Progenitor cell of endocrine pancreas (in vitro differentiated cells): ENCODE measurements around the gene NAV2. TPM values are rescaled to one million over a fixed set of nuclear protein-coding genes. Genes with fewer than 3 reads are reported as not detected.
"Not testable (repeated sequence)": the region's sequence is repeated elsewhere in the genome, so short reads cannot be mapped to it uniquely, and the experiment has no call there.

Source experiments
- DNase-seq: peaks from one replicate; pipeline ENCODE4 v3.0.0; 2021; ENCODE audit warnings: low spot score; ENCODE audit not compliant: unreplicated experiment
- H3K27ac Mint-ChIP-seq: 2 replicates; pipeline ENCODE4 v1.8.0; 2021; ENCODE audit warnings: mild to moderate bottlenecking, moderate library complexity, mixed read lengths
- H3K27me3 Mint-ChIP-seq: 2 replicates; pipeline ENCODE4 v1.8.0; 2021; ENCODE audit warnings: mixed read lengths
- H3K36me3 Mint-ChIP-seq: 2 replicates; pipeline ENCODE4 v1.8.0; 2022; ENCODE audit warnings: mixed read lengths; ENCODE audit not compliant: insufficient read depth
- H3K4me1 Mint-ChIP-seq: 2 replicates; pipeline ENCODE4 v1.8.0; 2021; ENCODE audit warnings: low read depth, mixed read lengths
- H3K4me3 Mint-ChIP-seq: 2 replicates; pipeline ENCODE4 v1.8.0; 2021; ENCODE audit warnings: low read depth, mild to moderate bottlenecking, moderate library complexity, mixed read lengths
- H3K9me3 Mint-ChIP-seq: 2 replicates; pipeline ENCODE4 v1.8.0; 2021; ENCODE audit warnings: low read depth, mixed read lengths
- CTCF ChIP-seq: fragments of 200-600 bp; sonication (generic); IDR thresholded peaks from one replicate; pipeline ENCODE4 v1.5.0; 2021; ENCODE audit warnings: antibody characterized with exemption, mild to moderate bottlenecking; ENCODE audit not compliant: unreplicated experiment
- total RNA-seq: library from RNA; stranded (reverse); gene quantifications from 2 replicates; pipeline ENCODE4 v1.2.1, GENCODE V29; 2021

Gene NAV2
- total RNA-seq, 1 donor from 2014 or later = 88.3 TPM

GRCh38 chr11:19922689-19923035 is 210.0 kb downstream of the NAV2 start:
- no peak overlapping the region for H3K4me3 Mint-ChIP-seq
- DNase-seq = no peak
- no peak overlapping the region for H3K27ac Mint-ChIP-seq
- no peaks in the 10 kb centered on the region for H3K9me3 Mint-ChIP-seq
- no peak for TF ChIP-seq CTCF
- no peaks in the 10 kb centered on the region for H3K27me3 Mint-ChIP-seq
- peaks cover 4% of the 10 kb centered on the region for H3K36me3 Mint-ChIP-seq
- H3K4me1 Mint-ChIP-seq = peaks cover 13% of the 10 kb centered on the region

- no peak overlapping the region for H3K27ac Mint-ChIP-seq
- H3K27me3 Mint-ChIP-seq = no peaks in the 10 kb centered on the region
- H3K4me1 Mint-ChIP-seq = peaks cover 13% of the 10 kb centered on the region
- TF ChIP-seq CTCF = no peak
- no peaks in the 10 kb centered on the region for H3K36me3 Mint-ChIP-seq
- DNase-seq = no peak
- H3K9me3 Mint-ChIP-seq = no peaks in the 10 kb centered on the region
- H3K4me3 Mint-ChIP-seq = no peak overlapping the region
Observed at GRCh38 chr11:19923626-19924025, 211.0 kb downstream of the NAV2 start.

GRCh38 chr11:19924311-19924710 is 211.7 kb downstream of the NAV2 start:
- Mint-ChIP-seq H3K4me1 (peaks cover 13% of the 10 kb centered on the region), H3K27me3 (no peaks in the 10 kb centered on the region), H3K27ac (no peak overlapping the region), H3K9me3 (no peaks in the 10 kb centered on the region), H3K4me3 (no peak overlapping the region), H3K36me3 (no peaks in the 10 kb centered on the region)
- no peak for DNase-seq
- TF ChIP-seq CTCF = no peak

- Mint-ChIP-seq H3K4me1 (peaks cover 13% of the 10 kb centered on the region), H3K36me3 (no peaks in the 10 kb centered on the region), H3K4me3 (no peak overlapping the region), H3K27me3 (no peaks in the 10 kb centered on the region), H3K9me3 (no peaks in the 10 kb centered on the region), H3K27ac (no peak overlapping the region)
- no peak for DNase-seq
- no peak for TF ChIP-seq CTCF
Observed at GRCh38 chr11:19924716-19925115, 212.1 kb downstream of the NAV2 start.

- not testable (repeated sequence) for H3K36me3 Mint-ChIP-seq, H3K4me3 Mint-ChIP-seq, DNase-seq, H3K27ac Mint-ChIP-seq, H3K4me1 Mint-ChIP-seq, H3K27me3 Mint-ChIP-seq, H3K9me3 Mint-ChIP-seq
Observed at GRCh38 chr11:19927403-19927802, 214.8 kb downstream of the NAV2 start.

GRCh38 chr11:19929147-19929546 is 216.5 kb downstream of the NAV2 start:
- Mint-ChIP-seq H3K27me3 (no peaks in the 10 kb centered on the region), H3K4me1 (peaks cover 7% of the 10 kb centered on the region), H3K9me3 (no peaks in the 10 kb centered on the region), H3K36me3 (no peaks in the 10 kb centered on the region), H3K27ac (no peak overlapping the region), H3K4me3 (no peak overlapping the region)
- TF ChIP-seq CTCF = no peak
- DNase-seq = no peak
